Measurements from ENCODE around the gene TCEA3. TPM values are rescaled to one million over a fixed set of nuclear protein-coding genes. Genes with fewer than 3 reads are reported as not detected.
A peak's percentile ranks its signal among the peaks of the same experiment; 100 is the strongest.

The TCEA3 gene
- polyA plus RNA-seq, 1 donor (not counting 4 experiments of a cell fraction or from before 2014, with no cell fraction given), result 0.38 TPM

DNA sequence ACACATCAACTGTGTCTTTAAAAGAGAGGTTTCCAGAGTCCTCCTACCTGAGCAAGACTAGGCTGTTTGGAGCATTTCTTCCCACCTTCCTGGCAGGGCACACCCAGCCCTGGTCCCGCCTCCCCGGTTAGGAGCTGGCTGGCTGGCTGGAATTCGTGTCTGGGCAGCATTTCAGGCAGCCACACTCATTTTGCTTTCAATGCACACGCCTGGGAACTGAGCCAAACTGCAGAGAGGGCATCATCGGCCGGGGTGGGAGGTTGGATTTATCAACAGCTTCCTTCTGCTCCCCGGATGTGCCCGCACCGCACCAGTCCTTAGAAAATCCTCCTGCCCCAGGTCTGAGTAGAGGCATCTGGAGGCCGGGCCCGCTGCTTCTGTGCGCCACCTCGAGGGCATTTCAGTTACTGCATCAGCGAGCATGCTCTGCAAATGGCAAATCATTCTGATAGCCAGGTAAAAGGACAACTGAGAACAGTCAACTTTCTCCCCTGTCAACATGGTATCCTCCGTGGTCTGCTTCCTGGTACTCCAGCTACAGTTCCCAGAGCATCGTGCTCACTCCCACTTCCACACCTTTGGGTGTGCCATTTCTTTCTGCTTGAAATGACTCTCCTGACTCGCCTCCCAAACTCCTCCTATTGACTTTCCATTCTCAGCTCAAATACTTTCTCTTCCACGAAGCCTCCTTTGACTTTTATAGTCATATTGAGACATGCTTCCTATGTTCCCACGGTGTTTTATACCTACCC lies 20.6 kb downstream of the TCEA3 start:
- TF ChIP-seq EZH2 (IDR thresholded peaks at IDR 0.05; ENCODE audit: low read length), result no peak
- TF ChIP-seq, protein P1, sequence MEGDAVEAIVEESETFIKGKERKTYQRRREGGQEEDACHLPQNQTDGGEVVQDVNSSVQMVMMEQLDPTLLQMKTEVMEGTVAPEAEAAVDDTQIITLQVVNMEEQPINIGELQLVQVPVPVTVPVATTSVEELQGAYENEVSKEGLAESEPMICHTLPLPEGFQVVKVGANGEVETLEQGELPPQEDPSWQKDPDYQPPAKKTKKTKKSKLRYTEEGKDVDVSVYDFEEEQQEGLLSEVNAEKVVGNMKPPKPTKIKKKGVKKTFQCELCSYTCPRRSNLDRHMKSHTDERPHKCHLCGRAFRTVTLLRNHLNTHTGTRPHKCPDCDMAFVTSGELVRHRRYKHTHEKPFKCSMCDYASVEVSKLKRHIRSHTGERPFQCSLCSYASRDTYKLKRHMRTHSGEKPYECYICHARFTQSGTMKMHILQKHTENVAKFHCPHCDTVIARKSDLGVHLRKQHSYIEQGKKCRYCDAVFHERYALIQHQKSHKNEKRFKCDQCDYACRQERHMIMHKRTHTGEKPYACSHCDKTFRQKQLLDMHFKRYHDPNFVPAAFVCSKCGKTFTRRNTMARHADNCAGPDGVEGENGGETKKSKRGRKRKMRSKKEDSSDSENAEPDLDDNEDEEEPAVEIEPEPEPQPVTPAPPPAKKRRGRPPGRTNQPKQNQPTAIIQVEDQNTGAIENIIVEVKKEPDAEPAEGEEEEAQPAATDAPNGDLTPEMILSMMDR (optimal IDR thresholded peaks at IDR 0.05 in 1 of 3, IDR thresholded peaks at IDR 0.05 in 1 of 3, conservative IDR thresholded peaks at IDR 0.05 in 1 of 3; ENCODE audit: extremely low read depth in 1 of 3, insufficient read depth in 2 of 3, low read length in 3 of 3), result peak; percentile 94 to 98 (median 97)
- peak overlapping the region in 2 of 3 experiments; percentile 23 to 24 for H3K4me3 ChIP-seq (ENCODE audit: control insufficient read depth in 2 of 3, extremely low read depth in 1 of 3, insufficient read depth in 2 of 3, low read depth in 1 of 3, low read length in 3 of 3)
- peaks cover 2% of the 10 kb centered on the region for H3K9me1 ChIP-seq (ENCODE audit: control insufficient read depth, extremely low read depth, insufficient read depth, low read length)
- no peaks in the 10 kb centered on the region for H3K36me3 ChIP-seq (ENCODE audit: control insufficient read depth in 2 of 2, extremely low read depth in 1 of 2, insufficient read depth in 2 of 2, low read length in 2 of 2)
- no peaks in the 10 kb centered on the region for H3K79me2 ChIP-seq (ENCODE audit: control insufficient read depth, insufficient read depth, low read length)
- H3K27me3 ChIP-seq (ENCODE audit: control insufficient read depth, extremely low read depth, insufficient read depth, low read length), result no peaks in the 10 kb centered on the region
- peak overlapping the region; percentile 98 for H2AFZ ChIP-seq (ENCODE audit: control insufficient read depth, low read length)
- H3K9ac ChIP-seq (ENCODE audit: control insufficient read depth, extremely low read depth, insufficient read depth, low read length), result peak overlapping the region; percentile 53
- peak overlapping the region; percentile 83 for H3K4me2 ChIP-seq (ENCODE audit: control insufficient read depth, extremely low read depth, insufficient read depth, low read depth, low read length)
- no peaks in the 10 kb centered on the region for H3K9me3 ChIP-seq (ENCODE audit: control insufficient read depth, low read depth, low read length)
- DNase-seq (ENCODE audit: low read depth, low spot score), result peak; percentile 97
- peaks cover 30% of the 10 kb centered on the region for H3K4me1 ChIP-seq (ENCODE audit: control insufficient read depth, extremely low read depth, insufficient read depth, low read length)
- peak; percentile 90 for FAIRE-seq
- H3K27ac ChIP-seq (ENCODE audit: control insufficient read depth, insufficient read depth, low read length), result peak overlapping the region; percentile 80
- dilution Hi-C loops (cut with MboI; ENCODE audit: extremely low pct_ligation_motif_present, low sequenced_read_pairs), result no loop called here
- H4K20me1 ChIP-seq (ENCODE audit: control insufficient read depth, extremely low read depth, insufficient read depth, low read length), result no peaks in the 10 kb centered on the region

- TF ChIP-seq EZH2 (IDR thresholded peaks at IDR 0.05; ENCODE audit: low read length), result no peak
- TF ChIP-seq, protein P1 (optimal IDR thresholded peaks at IDR 0.05 in 1 of 3, IDR thresholded peaks at IDR 0.05 in 1 of 3, conservative IDR thresholded peaks at IDR 0.05 in 1 of 3; ENCODE audit: extremely low read depth in 1 of 3, insufficient read depth in 2 of 3, low read length in 3 of 3), result no peak
- DNase-seq (ENCODE audit: low read depth, low spot score) (no peak), FAIRE-seq (no peak)
- Histone ChIP-seq H3K27ac (ENCODE audit: control insufficient read depth, insufficient read depth, low read length) (peak overlapping the region; percentile 80), H3K79me2 (ENCODE audit: control insufficient read depth, insufficient read depth, low read length) (no peaks in the 10 kb centered on the region), H3K27me3 (ENCODE audit: control insufficient read depth, extremely low read depth, insufficient read depth, low read length) (no peaks in the 10 kb centered on the region), H3K36me3 (ENCODE audit: control insufficient read depth in 2 of 2, extremely low read depth in 1 of 2, insufficient read depth in 2 of 2, low read length in 2 of 2) (no peaks in the 10 kb centered on the region), H2AFZ (ENCODE audit: control insufficient read depth, low read length) (no peak overlapping the region), H4K20me1 (ENCODE audit: control insufficient read depth, extremely low read depth, insufficient read depth, low read length) (no peaks in the 10 kb centered on the region), H3K9ac (ENCODE audit: control insufficient read depth, extremely low read depth, insufficient read depth, low read length) (peak overlapping the region; percentile 24), H3K4me1 (ENCODE audit: control insufficient read depth, extremely low read depth, insufficient read depth, low read length) (peaks cover 30% of the 10 kb centered on the region), H3K9me3 (ENCODE audit: control insufficient read depth, low read depth, low read length) (no peaks in the 10 kb centered on the region), H3K4me2 (ENCODE audit: control insufficient read depth, extremely low read depth, insufficient read depth, low read depth, low read length) (peak overlapping the region; percentile 74), H3K4me3 (ENCODE audit: control insufficient read depth in 2 of 3, extremely low read depth in 1 of 3, insufficient read depth in 2 of 3, low read depth in 1 of 3, low read length in 3 of 3) (peak overlapping the region in 1 of 3 experiments; percentile 15), H3K9me1 (ENCODE audit: control insufficient read depth, extremely low read depth, insufficient read depth, low read length) (peaks cover 2% of the 10 kb centered on the region)
- dilution Hi-C loops (cut with MboI; ENCODE audit: extremely low pct_ligation_motif_present, low sequenced_read_pairs), result no loop called here
Observed at GRCh38 chr1:23403355-23403734, 21.2 kb downstream of the TCEA3 start.

Data from keratinocyte (primary cell).